DOHH2 (cell line): ENCODE results near the gene NUDT6.

Experiments
- CTCF ChIP-seq: fragments of 200-600 bp; sonication (generic); IDR thresholded peaks from one replicate; pipeline ENCODE4 v1.5.1; 2014; ENCODE audit warnings: antibody characterized with exemption, mild to moderate bottlenecking, low read depth, low read length; ENCODE audit not compliant: poor library complexity, severe bottlenecking
- EZH2phosphoT487 ChIP-seq: fragments of 200-600 bp; sonication (generic); IDR thresholded peaks from 2 replicates; pipeline ENCODE4 v1.6.1; 2017; ENCODE audit warnings: borderline replicate concordance, mild to moderate bottlenecking, antibody characterized with exemption, low read length, moderate library complexity, mixed read lengths

- TF ChIP-seq CTCF (no peak), EZH2phosphoT487 (no peak)
These were observed 10.8 kb downstream of the NUDT6 start for GRCh38 chr4:122911588-122911987.
